Thyroid gland (tissue), 4 donors: ENCODE results near the gene ARID2. TPM values are rescaled to one million over a fixed set of nuclear protein-coding genes. Genes with fewer than 3 reads are reported as not detected.

Experiments used
- DNase-seq, 2 donors: peaks; one replicate each; pipeline ENCODE4 v3.0.0-alpha.2; 2019
- H3K27ac ChIP-seq, 3 donors: fragments of 200-600 bp; sonication (generic); 1 replicate in 2 of 3; 2 replicates in 1 of 3; pipeline ENCODE4 v1.5.1; 2016 to 2019; ENCODE audit warnings: mild to moderate bottlenecking in 1 of 3, moderate library complexity in 1 of 3
- H3K27me3 ChIP-seq: fragments of 200-600 bp; sonication (generic); one replicate; pipeline ENCODE4 v1.5.1; 2019
- H3K36me3 ChIP-seq, 2 donors: fragments of 200-600 bp; sonication (generic); one replicate each; pipeline ENCODE4 v1.5.1; 2016 to 2019
- H3K4me1 ChIP-seq, 2 donors: fragments of 200-600 bp; sonication (generic); one replicate each; pipeline ENCODE4 v1.5.1; 2017 to 2019
- H3K4me3 ChIP-seq, 3 donors: fragments of 200-600 bp; sonication (generic); replicated peaks in 1 of 3; 1 replicate in 2 of 3; 2 replicates in 1 of 3; pipeline ENCODE4 v1.5.1; 2016; ENCODE audit warnings: mild to moderate bottlenecking in 1 of 3
- H3K9me3 ChIP-seq: fragments of 200-600 bp; sonication (generic); one replicate; pipeline ENCODE4 v1.5.1; 2017
- POLR2A ChIP-seq, 2 donors: fragments of 450-650 bp; IDR thresholded peaks; one replicate each; pipeline ENCODE4 v1.6.1; 2017; ENCODE audit warnings: antibody characterized with exemption in 2 of 2, mild to moderate bottlenecking in 2 of 2, moderate library complexity in 1 of 2
- WGBS, 2 donors: methylation state at CpG; one replicate each; pipeline ENCODE4 v1.1.5; 2017; 5-methylcytosine and 5-hydroxymethylcytosine counted together
- intact Hi-C: fragments of 100-400 bp; cut with DNase I; formaldehyde crosslinking; loops from one replicate; pipeline ENCODE4 v1.15.1; 2023
- total RNA-seq, 4 donors: library from RNA; depleted of rRNA; stranded (reverse); fragments of >200 nt; gene quantifications; one replicate each; pipeline ENCODE4 v1.2.3, GENCODE V29; 2016
- TF ChIP-seq, protein P1 (sequence below), 6 experiments: fragments of 200-600 bp in 3 of 6; fragments of 450-650 bp in 3 of 6; sonication (generic) in 3 of 6; IDR thresholded peaks; one replicate each; pipeline ENCODE4 v1.5.1; 2016 to 2019; ENCODE audit warnings: antibody characterized with exemption in 6 of 6, mild to moderate bottlenecking in 2 of 6, inconsistent platforms in 1 of 6, moderate library complexity in 1 of 6

ARID2 gene
- total RNA-seq, 4 donors from 2014 or later, result 44.7 to 69.2 (median 50.6) TPM

DNA sequence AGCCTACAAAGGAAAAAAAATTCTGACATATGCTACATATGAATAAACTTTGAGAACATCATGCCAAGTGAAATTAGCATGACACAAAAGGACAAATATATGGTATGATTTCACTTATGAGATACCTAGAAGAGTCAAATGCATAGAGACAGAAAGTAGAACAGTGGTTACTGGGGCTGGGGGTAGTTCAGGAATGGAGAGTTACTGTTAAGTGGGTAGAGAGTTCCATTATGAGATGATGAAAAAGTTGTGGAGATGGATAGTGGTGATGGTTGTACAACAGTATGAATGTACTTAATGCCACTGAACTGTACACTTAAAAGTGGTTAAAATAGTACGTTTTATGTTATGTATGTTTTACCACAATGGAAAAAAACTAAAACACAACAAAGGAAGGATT, 168.6 kb downstream of the ARID2 start:
- no peaks in the 10 kb centered on the region for H3K27me3 ChIP-seq
- no peak overlapping the region for H3K4me3 ChIP-seq
- no peaks in the 10 kb centered on the region for H3K9me3 ChIP-seq
- TF ChIP-seq POLR2A (IDR thresholded peaks at IDR 0.05), result no peak
- TF ChIP-seq, protein P1, sequence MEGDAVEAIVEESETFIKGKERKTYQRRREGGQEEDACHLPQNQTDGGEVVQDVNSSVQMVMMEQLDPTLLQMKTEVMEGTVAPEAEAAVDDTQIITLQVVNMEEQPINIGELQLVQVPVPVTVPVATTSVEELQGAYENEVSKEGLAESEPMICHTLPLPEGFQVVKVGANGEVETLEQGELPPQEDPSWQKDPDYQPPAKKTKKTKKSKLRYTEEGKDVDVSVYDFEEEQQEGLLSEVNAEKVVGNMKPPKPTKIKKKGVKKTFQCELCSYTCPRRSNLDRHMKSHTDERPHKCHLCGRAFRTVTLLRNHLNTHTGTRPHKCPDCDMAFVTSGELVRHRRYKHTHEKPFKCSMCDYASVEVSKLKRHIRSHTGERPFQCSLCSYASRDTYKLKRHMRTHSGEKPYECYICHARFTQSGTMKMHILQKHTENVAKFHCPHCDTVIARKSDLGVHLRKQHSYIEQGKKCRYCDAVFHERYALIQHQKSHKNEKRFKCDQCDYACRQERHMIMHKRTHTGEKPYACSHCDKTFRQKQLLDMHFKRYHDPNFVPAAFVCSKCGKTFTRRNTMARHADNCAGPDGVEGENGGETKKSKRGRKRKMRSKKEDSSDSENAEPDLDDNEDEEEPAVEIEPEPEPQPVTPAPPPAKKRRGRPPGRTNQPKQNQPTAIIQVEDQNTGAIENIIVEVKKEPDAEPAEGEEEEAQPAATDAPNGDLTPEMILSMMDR (IDR thresholded peaks at IDR 0.05), result no peak
- H3K36me3 ChIP-seq, result peaks cover 15 to 20% of the 10 kb centered on the region in 2 donors
- 93 to 100% methylated on average over 1 of the region's 1 CpG for WGBS, 2 donors
- no peak for DNase-seq
- H3K27ac ChIP-seq, result no peak overlapping the region
- intact Hi-C loops, result no loop called here
- no peaks in the 10 kb centered on the region for H3K4me1 ChIP-seq

DNA sequence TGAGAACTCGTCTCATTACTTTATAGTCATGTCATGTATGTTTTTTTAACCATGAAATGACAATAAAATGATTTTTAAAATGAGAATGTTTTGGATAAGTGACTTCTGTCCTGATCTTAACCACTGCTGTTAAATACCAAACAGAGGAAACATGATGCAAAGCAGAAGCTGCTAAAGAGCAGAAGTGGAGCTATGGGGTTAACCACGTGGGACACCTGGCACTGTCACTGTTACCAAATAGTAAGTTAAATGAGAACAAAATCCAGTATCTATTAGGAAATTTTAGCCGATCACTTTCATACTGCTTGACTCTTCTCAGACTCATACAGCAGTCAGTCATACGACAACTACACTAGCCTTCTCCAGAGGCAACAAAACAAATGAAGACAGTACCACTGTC, 178.4 kb downstream of the ARID2 start:
- intact Hi-C loops, result no loop called here
- DNase-seq, result no peak
- Histone ChIP-seq H3K27me3 (no peaks in the 10 kb centered on the region), H3K36me3 (no peaks in the 10 kb centered on the region), H3K27ac (no peak overlapping the region), H3K4me1 (no peaks in the 10 kb centered on the region), H3K9me3 (no peaks in the 10 kb centered on the region), H3K4me3 (no peak overlapping the region)
- TF ChIP-seq POLR2A (IDR thresholded peaks at IDR 0.05), result no peak
- TF ChIP-seq, protein P1 (IDR thresholded peaks at IDR 0.05), result no peak
- WGBS, 2 donors, result 95 to 96% methylated on average over 4 of the region's 4 CpGs

DNA sequence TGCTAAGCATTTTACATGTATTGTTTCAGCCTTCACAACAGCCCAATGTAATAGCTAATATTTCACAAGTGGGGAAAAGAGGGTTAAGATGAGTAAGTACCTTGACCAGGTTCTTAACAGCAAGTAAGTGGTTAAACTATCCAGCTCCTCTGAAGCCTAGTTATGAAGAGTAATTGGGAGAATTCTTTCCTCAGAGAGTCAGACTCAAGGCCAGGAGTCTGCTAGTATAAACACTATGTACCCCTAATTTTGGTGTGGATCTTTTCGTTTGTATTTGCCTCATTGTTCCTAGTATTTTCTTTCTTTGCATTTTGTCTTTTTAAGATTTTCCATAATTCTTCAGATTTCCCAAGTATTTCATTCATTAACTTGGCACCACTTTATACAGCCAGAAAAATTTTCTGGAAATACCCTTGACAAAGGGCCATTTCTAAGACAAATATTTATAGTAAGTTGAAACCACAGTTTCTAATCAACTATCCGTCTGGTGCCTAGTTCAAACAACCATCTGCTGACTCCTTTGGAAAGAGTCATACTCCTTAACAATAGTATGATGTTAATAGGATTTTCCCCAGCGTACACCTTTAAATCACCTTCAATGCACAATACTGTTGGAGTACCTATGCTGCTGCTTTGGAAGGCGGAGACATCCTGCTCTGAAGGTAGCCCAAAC, 179.7 kb downstream of the ARID2 start:
- H3K27ac ChIP-seq, result no peak overlapping the region
- H3K4me1 ChIP-seq, result no peaks in the 10 kb centered on the region
- H3K9me3 ChIP-seq, result no peaks in the 10 kb centered on the region
- no peak overlapping the region for H3K4me3 ChIP-seq
- no peaks in the 10 kb centered on the region for H3K36me3 ChIP-seq
- no peaks in the 10 kb centered on the region for H3K27me3 ChIP-seq
- no peak for TF ChIP-seq POLR2A (IDR thresholded peaks at IDR 0.05)
- TF ChIP-seq, protein P1 (IDR thresholded peaks at IDR 0.05), result no peak
- 76 to 78% methylated on average over 4 of the region's 4 CpGs for WGBS, 2 donors
- intact Hi-C loops, result no loop called here
- no peak for DNase-seq

GRCh38 chr12:45912774-45913173, 183.3 kb downstream of the ARID2 start:
- H3K27ac ChIP-seq, result no peak overlapping the region
- H3K36me3 ChIP-seq, result no peaks in the 10 kb centered on the region
- TF ChIP-seq POLR2A (IDR thresholded peaks at IDR 0.05), result no peak
- TF ChIP-seq, protein P1 (IDR thresholded peaks at IDR 0.05), result no peak
- intact Hi-C loops, result no loop called here
- H3K4me3 ChIP-seq, result no peak overlapping the region
- DNase-seq, result no peak
- no peaks in the 10 kb centered on the region for H3K27me3 ChIP-seq
- H3K4me1 ChIP-seq, result no peaks in the 10 kb centered on the region
- no peaks in the 10 kb centered on the region for H3K9me3 ChIP-seq
- 61 to 65% methylated on average over 3 of the region's 3 CpGs for WGBS, 2 donors

- Histone ChIP-seq H3K27ac (no peak overlapping the region), H3K27me3 (no peaks in the 10 kb centered on the region), H3K9me3 (no peaks in the 10 kb centered on the region), H3K36me3 (peaks cover 5 to 6% of the 10 kb centered on the region in 2 donors), H3K4me3 (no peak overlapping the region), H3K4me1 (no peaks in the 10 kb centered on the region)
- intact Hi-C loops, result no loop called here
- DNase-seq, result no peak
- TF ChIP-seq, protein P1 (IDR thresholded peaks at IDR 0.05), result no peak
- TF ChIP-seq POLR2A (IDR thresholded peaks at IDR 0.05), result no peak
- WGBS, 2 donors, result 64 to 66% methylated on average over 2 of the region's 2 CpGs
These were observed 184.1 kb downstream of the ARID2 start for GRCh38 chr12:45913631-45914030.
